PC-9 (cell line): ENCODE measurements around the gene ENGASE. TPM values are rescaled to one million over a fixed set of nuclear protein-coding genes. Genes with fewer than 3 reads are reported as not detected.

ENCODE experiments used
- BruUV-seq: library from RNA; stranded (reverse); fragments of 400-500 nt; replicated peaks from 2 replicates; lab custom pipeline; 2021; lab: Mats Ljungman, UMichigan
- CTCF ChIA-PET: fragments of 300-600 bp; sonication (Branson Sonifier 250); formaldehyde crosslinking; loops from one replicate; lab custom pipeline; 2022; ENCODE audit warnings: antibody characterized with exemption; lab: Charles Lee
- POLR2A ChIA-PET: fragments of 300-600 bp; sonication (Branson Sonifier 250); formaldehyde crosslinking; loops from one replicate; lab custom pipeline; 2022; ENCODE audit warnings: antibody characterized with exemption; ENCODE audit not compliant: unreplicated experiment; lab: Charles Lee
- DNase-seq, 2 experiments: peaks; one replicate each; pipeline versions ENCODE4 v3.0.0 to v3.0.0-alpha.2; 2015 to 2022; ENCODE audit warnings: mixed read lengths in 1 of 2
- H2AFZ ChIP-seq: fragments of 200-600 bp; sonication (generic); 2 replicates; pipeline ENCODE4 v1.8.1; 2017; ENCODE audit warnings: antibody characterized with exemption
- H3F3A ChIP-seq: fragments of 200-600 bp; sonication (generic); 2 replicates; pipeline ENCODE4 v1.8.1; 2017; ENCODE audit warnings: antibody characterized with exemption, mild to moderate bottlenecking, low read depth; ENCODE audit not compliant: insufficient read depth
- H3K27ac ChIP-seq: fragments of 200-600 bp; sonication (generic); 2 replicates; pipeline ENCODE4 v1.6.1; 2016; ENCODE audit warnings: mixed run types
- H3K27me3 ChIP-seq: fragments of 200-600 bp; sonication (generic); 2 replicates; pipeline ENCODE4 v1.6.1; 2016; ENCODE audit warnings: low read depth, mixed run types; ENCODE audit not compliant: insufficient read depth
- H3K36me3 ChIP-seq: fragments of 200-600 bp; sonication (generic); 2 replicates; pipeline ENCODE4 v1.6.1; 2016; ENCODE audit warnings: low read depth, mixed run types
- H3K4me1 ChIP-seq: fragments of 200-600 bp; sonication (generic); replicated peaks from 2 replicates; pipeline ENCODE4 v1.6.1; 2016; ENCODE audit warnings: mixed run types; ENCODE audit not compliant: insufficient read depth
- H3K4me2 ChIP-seq: fragments of 200-600 bp; sonication (generic); 2 replicates; pipeline ENCODE4 v1.6.1; 2017; ENCODE audit warnings: mixed run types
- H3K4me3 ChIP-seq: fragments of 200-600 bp; sonication (generic); 2 replicates; pipeline ENCODE4 v1.6.1; 2016; ENCODE audit warnings: mixed run types
- H3K79me2 ChIP-seq: fragments of 200-600 bp; sonication (generic); 2 replicates; pipeline ENCODE4 v1.6.1; 2017; ENCODE audit warnings: low read depth, mixed run types
- H3K9me2 ChIP-seq: fragments of 200-600 bp; sonication (generic); 2 replicates; pipeline ENCODE4 v1.8.1; 2017; ENCODE audit warnings: mild to moderate bottlenecking; ENCODE audit not compliant: insufficient read depth
- H3K9me3 ChIP-seq: fragments of 200-600 bp; sonication (generic); 2 replicates; pipeline ENCODE4 v1.8.1; 2016; ENCODE audit warnings: low read depth; ENCODE audit not compliant: insufficient read depth
- H4K20me1 ChIP-seq: fragments of 200-600 bp; sonication (generic); 2 replicates; pipeline ENCODE4 v1.8.1; 2017; ENCODE audit not compliant: insufficient read depth
- CTCF ChIP-seq: fragments of 200-600 bp; sonication (generic); conservative IDR thresholded peaks from 2 replicates; pipeline ENCODE4 v1.6.1; 2017; ENCODE audit warnings: mixed run types, antibody characterized with exemption, mild to moderate bottlenecking, moderate library complexity
- EZH2 ChIP-seq: fragments of 200-600 bp; sonication (generic); IDR thresholded peaks from 2 replicates; pipeline ENCODE4 v1.8.0; 2017; ENCODE audit warnings: antibody characterized with exemption, low read depth
- intact Hi-C: fragments of 100-400 bp; cut with micrococcal nuclease; formaldehyde crosslinking; loops from one replicate; pipeline ENCODE4 v1.10.0; 2022; ENCODE audit not compliant: unreplicated experiment
- total RNA-seq: library from RNA; stranded (reverse); gene quantifications from 2 replicates; pipeline ENCODE4 v1.2.3, GENCODE V29; 2021

The ENGASE gene
- total RNA-seq, 1 experiment from 2014 or later: 15.7 TPM

DNA sequence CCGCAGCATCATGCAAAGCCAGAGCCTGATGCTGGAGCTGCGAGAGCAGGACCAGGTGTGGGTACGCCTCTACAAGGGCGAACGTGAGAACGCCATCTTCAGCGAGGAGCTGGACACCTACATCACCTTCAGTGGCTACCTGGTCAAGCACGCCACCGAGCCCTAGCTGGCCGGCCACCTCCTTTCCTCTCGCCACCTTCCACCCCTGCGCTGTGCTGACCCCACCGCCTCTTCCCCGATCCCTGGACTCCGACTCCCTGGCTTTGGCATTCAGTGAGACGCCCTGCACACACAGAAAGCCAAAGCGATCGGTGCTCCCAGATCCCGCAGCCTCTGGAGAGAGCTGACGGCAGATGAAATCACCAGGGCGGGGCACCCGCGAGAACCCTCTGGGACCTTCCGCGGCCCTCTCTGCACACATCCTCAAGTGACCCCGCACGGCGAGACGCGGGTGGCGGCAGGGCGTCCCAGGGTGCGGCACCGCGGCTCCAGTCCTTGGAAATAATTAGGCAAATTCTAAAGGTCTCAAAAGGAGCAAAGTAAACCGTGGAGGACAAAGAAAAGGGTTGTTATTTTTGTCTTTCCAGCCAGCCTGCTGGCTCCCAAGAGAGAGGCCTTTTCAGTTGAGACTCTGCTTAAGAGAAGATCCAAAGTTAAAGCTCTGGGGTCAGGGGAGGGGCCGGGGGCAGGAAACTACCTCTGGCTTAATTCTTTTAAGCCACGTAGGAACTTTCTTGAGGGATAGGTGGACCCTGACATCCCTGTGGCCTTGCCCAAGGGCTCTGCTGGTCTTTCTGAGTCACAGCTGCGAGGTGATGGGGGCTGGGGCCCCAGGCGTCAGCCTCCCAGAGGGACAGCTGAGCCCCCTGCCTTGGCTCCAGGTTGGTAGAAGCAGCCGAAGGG, 26.4 kb upstream of the ENGASE start:
- Histone ChIP-seq H3F3A (peaks cover 2% of the 10 kb centered on the region), H3K4me2 (no peak overlapping the region), H3K79me2 (no peaks in the 10 kb centered on the region), H3K27me3 (no peaks in the 10 kb centered on the region), H3K36me3 (no peaks in the 10 kb centered on the region), H3K27ac (no peak overlapping the region), H2AFZ (no peak overlapping the region), H4K20me1 (no peaks in the 10 kb centered on the region), H3K4me3 (no peak overlapping the region), H3K4me1 (no peaks in the 10 kb centered on the region), H3K9me3 (no peaks in the 10 kb centered on the region), H3K9me2 (no peaks in the 10 kb centered on the region)
- BruUV-seq: no TSS peak
- no peak for TF ChIP-seq CTCF
- no peak for TF ChIP-seq EZH2
- intact Hi-C loops: no loop called here
- ChIA-PET CTCF (interaction anchor here (0.5 to 0.9 kb wide), 3 partner anchors 11 to 176 kb away, joined by 3 to 4 read pairs (median 4); no protein-coding TSS in a partner anchor), POLR2A (no interaction called here)
- no peak for DNase-seq

DNA sequence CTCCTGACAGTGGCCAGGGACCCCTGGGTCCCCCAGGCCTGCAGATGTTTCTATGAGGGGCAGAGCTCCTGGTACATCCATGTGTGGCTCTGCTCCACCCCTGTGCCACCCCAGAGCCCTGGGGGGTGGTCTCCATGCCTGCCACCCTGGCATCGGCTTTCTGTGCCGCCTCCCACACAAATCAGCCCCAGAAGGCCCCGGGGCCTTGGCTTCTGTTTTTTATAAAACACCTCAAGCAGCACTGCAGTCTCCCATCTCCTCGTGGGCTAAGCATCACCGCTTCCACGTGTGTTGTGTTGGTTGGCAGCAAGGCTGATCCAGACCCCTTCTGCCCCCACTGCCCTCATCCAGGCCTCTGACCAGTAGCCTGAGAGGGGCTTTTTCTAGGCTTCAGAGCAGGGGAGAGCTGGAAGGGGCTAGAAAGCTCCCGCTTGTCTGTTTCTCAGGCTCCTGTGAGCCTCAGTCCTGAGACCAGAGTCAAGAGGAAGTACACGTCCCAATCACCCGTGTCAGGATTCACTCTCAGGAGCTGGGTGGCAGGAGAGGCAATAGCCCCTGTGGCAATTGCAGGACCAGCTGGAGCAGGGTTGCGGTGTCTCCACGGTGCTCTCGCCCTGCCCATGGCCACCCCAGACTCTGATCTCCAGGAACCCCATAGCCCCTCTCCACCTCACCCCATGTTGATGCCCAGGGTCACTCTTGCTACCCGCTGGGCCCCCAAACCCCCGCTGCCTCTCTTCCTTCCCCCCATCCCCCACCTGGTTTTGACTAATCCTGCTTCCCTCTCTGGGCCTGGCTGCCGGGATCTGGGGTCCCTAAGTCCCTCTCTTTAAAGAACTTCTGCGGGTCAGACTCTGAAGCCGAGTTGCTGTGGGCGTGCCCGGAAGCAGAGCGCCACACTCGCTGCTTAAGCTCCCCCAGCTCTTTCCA, 25.5 kb upstream of the ENGASE start:
- no peaks in the 10 kb centered on the region for H4K20me1 ChIP-seq
- H3K79me2 ChIP-seq: no peaks in the 10 kb centered on the region
- no peaks in the 10 kb centered on the region for H3F3A ChIP-seq
- intact Hi-C loops: no loop called here
- BruUV-seq: no TSS peak
- H3K4me2 ChIP-seq: no peak overlapping the region
- H3K9me3 ChIP-seq: no peaks in the 10 kb centered on the region
- ChIA-PET POLR2A (no interaction called here), CTCF (interaction anchor here (0.5 to 0.9 kb wide), 2 partner anchors 29 to 177 kb away, joined by 3 to 4 read pairs; no protein-coding TSS in a partner anchor)
- H3K27me3 ChIP-seq: no peaks in the 10 kb centered on the region
- H3K4me1 ChIP-seq: no peaks in the 10 kb centered on the region
- H3K27ac ChIP-seq: no peak overlapping the region
- H3K9me2 ChIP-seq: no peaks in the 10 kb centered on the region
- DNase-seq: no peak
- H3K36me3 ChIP-seq: no peaks in the 10 kb centered on the region
- no peak overlapping the region for H2AFZ ChIP-seq
- H3K4me3 ChIP-seq: no peak overlapping the region
- no peak for TF ChIP-seq EZH2
- no peak for TF ChIP-seq CTCF

DNA sequence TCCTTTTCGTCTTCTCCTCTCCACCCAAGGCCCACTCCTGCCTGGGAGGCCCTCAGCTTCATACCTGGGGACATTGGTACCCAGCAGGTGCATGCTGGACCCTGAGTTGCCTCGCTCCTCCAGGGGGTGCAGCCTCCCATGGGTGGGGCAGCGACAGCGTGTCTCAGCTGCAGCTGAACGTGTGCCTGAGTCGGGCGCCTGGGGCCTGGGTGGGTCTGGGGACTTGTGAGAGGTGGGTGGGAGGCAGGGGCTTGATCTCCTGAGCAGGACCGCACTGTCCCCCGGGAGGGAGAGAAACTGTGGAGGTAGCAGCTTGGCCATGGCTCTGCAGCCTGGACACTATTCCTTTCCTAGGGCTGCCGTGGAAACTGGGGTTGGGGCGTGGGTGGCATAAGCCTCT, 24.8 kb upstream of the ENGASE start:
- no TSS peak for BruUV-seq
- Histone ChIP-seq H4K20me1 (no peaks in the 10 kb centered on the region), H2AFZ (no peak overlapping the region), H3K36me3 (no peaks in the 10 kb centered on the region), H3K9me3 (no peaks in the 10 kb centered on the region), H3K27ac (no peak overlapping the region), H3K4me3 (no peak overlapping the region), H3K4me1 (no peaks in the 10 kb centered on the region), H3K9me2 (no peaks in the 10 kb centered on the region), H3K27me3 (no peaks in the 10 kb centered on the region), H3K4me2 (no peak overlapping the region), H3K79me2 (no peaks in the 10 kb centered on the region), H3F3A (no peaks in the 10 kb centered on the region)
- DNase-seq: no peak
- intact Hi-C loops: no loop called here
- CTCF ChIA-PET: no interaction called here
- POLR2A ChIA-PET: no interaction called here
- TF ChIP-seq CTCF: no peak
- no peak for TF ChIP-seq EZH2
